IMR-90 (cell line): Measurements from ENCODE around the gene LAMA3.

ENCODE experiments used
- CEBPB ChIP-seq: IDR thresholded peaks from 2 replicates; pipeline ENCODE4 v1.6.1; 2012; ENCODE audit warnings: low read depth, low read length, improper control_type of control experiment
- CTCF ChIP-seq: conservative IDR thresholded peaks from 2 replicates; pipeline ENCODE4 v1.5.1; 2012; ENCODE audit warnings: mild to moderate bottlenecking, low read depth, low read length, improper control_type of control experiment
- ELK1 ChIP-seq: fragments of 150-350 bp; IDR thresholded peaks from 2 replicates; pipeline ENCODE4 v1.6.1; 2016; ENCODE audit warnings: low read depth, mild to moderate bottlenecking, low read length, moderate library complexity, borderline replicate concordance
- POLR2A ChIP-seq: IDR thresholded peaks from 2 replicates; pipeline ENCODE4 v1.6.1; 2012; ENCODE audit warnings: mild to moderate bottlenecking, low read depth, low read length

GRCh38 chr18:23756590-23757436 is 67.6 kb downstream of the LAMA3 start:
- TF ChIP-seq CTCF, result no peak
- no peak for TF ChIP-seq POLR2A
- TF ChIP-seq ELK1, result no peak
- no peak for TF ChIP-seq CEBPB
